Measurements from ENCODE around the gene EPHA3. TPM values are rescaled to one million over a fixed set of nuclear protein-coding genes. Genes with fewer than 3 reads are reported as not detected.

EPHA3 gene
- total RNA-seq, 1 experiment from 2014 or later = not detected

- no peaks in the 10 kb centered on the region for H3K9me3 Mint-ChIP-seq (ENCODE audit: unreplicated experiment)
- ChIA-PET CTCF (no interaction called here), POLR2A (no interaction called here)
- no peak overlapping the region for H3K4me3 Mint-ChIP-seq (ENCODE audit: unreplicated experiment)
- no peaks in the 10 kb centered on the region for H3K4me1 Mint-ChIP-seq (ENCODE audit: low read depth, unreplicated experiment)
- Histone ChIP-seq H3K36me3 (ENCODE audit: control insufficient read depth, insufficient read depth, low read length) (no peaks in the 10 kb centered on the region), H3K4me3 (ENCODE audit: low read depth, low read length) (no peak overlapping the region), H3K9me3 (no peaks in the 10 kb centered on the region), H3K4me1 (no peaks in the 10 kb centered on the region), H3K27me3 (replicated peaks; ENCODE audit: control insufficient read depth, insufficient read depth, low read length) (no peaks in the 10 kb centered on the region)
- intact Hi-C loops (cut with micrococcal nuclease; ENCODE audit: unreplicated experiment) = no loop called here
- no TSS peak for BruUV-seq (replicated peaks)
- no peak for DNase-seq
- no peak overlapping the region for H3K27ac Mint-ChIP-seq (ENCODE audit: unreplicated experiment)
- TF ChIP-seq, protein P1, sequence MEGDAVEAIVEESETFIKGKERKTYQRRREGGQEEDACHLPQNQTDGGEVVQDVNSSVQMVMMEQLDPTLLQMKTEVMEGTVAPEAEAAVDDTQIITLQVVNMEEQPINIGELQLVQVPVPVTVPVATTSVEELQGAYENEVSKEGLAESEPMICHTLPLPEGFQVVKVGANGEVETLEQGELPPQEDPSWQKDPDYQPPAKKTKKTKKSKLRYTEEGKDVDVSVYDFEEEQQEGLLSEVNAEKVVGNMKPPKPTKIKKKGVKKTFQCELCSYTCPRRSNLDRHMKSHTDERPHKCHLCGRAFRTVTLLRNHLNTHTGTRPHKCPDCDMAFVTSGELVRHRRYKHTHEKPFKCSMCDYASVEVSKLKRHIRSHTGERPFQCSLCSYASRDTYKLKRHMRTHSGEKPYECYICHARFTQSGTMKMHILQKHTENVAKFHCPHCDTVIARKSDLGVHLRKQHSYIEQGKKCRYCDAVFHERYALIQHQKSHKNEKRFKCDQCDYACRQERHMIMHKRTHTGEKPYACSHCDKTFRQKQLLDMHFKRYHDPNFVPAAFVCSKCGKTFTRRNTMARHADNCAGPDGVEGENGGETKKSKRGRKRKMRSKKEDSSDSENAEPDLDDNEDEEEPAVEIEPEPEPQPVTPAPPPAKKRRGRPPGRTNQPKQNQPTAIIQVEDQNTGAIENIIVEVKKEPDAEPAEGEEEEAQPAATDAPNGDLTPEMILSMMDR (IDR thresholded peaks at IDR 0.05; ENCODE audit: insufficient read depth in 1 of 2, low read depth in 1 of 2, low read length in 1 of 2, severe bottlenecking in 1 of 2, unreplicated experiment in 1 of 2) = no peak
- no peaks in the 10 kb centered on the region for H3K36me3 Mint-ChIP-seq (ENCODE audit: insufficient read depth, unreplicated experiment)
- no peaks in the 10 kb centered on the region for H3K27me3 Mint-ChIP-seq (ENCODE audit: insufficient read depth, unreplicated experiment)
Observed at GRCh38 chr3:89154416-89154815, 47.0 kb downstream of the EPHA3 start.

DNA sequence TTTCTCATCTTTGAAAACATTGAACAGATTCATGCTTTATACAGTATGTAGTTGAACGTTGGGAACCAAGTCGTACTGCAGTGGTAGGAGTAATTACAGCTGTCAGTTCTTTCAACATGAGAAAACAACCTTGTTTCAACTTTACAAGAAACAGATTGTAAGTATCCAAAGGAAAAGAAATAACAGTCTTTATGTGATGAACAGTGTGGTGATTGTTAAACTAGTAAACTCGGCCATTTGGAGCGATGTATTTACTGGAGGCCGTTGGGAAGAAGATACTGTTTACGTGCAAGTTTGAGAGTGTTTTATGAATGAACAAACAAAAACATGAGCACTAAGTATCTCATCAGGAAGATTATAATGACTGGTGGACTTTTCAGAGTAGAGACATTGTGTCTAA is 48.4 kb downstream of the EPHA3 start:
- no TSS peak for BruUV-seq (replicated peaks)
- no peak for DNase-seq
- Histone ChIP-seq H3K4me1 (no peaks in the 10 kb centered on the region), H3K36me3 (ENCODE audit: control insufficient read depth, insufficient read depth, low read length) (no peaks in the 10 kb centered on the region), H3K4me3 (ENCODE audit: low read depth, low read length) (no peak overlapping the region), H3K9me3 (no peaks in the 10 kb centered on the region), H3K27me3 (replicated peaks; ENCODE audit: control insufficient read depth, insufficient read depth, low read length) (no peaks in the 10 kb centered on the region)
- Mint-ChIP-seq H3K27me3 (ENCODE audit: insufficient read depth, unreplicated experiment) (no peaks in the 10 kb centered on the region), H3K36me3 (ENCODE audit: insufficient read depth, unreplicated experiment) (no peaks in the 10 kb centered on the region), H3K4me1 (ENCODE audit: low read depth, unreplicated experiment) (no peaks in the 10 kb centered on the region), H3K27ac (ENCODE audit: unreplicated experiment) (no peak overlapping the region), H3K9me3 (ENCODE audit: unreplicated experiment) (no peaks in the 10 kb centered on the region), H3K4me3 (ENCODE audit: unreplicated experiment) (no peak overlapping the region)
- TF ChIP-seq, protein P1 (IDR thresholded peaks at IDR 0.05; ENCODE audit: insufficient read depth in 1 of 2, low read depth in 1 of 2, low read length in 1 of 2, severe bottlenecking in 1 of 2, unreplicated experiment in 1 of 2) = no peak
- CTCF ChIA-PET = no interaction called here
- intact Hi-C loops (cut with micrococcal nuclease; ENCODE audit: unreplicated experiment) = no loop called here
- POLR2A ChIA-PET = no interaction called here

DNA sequence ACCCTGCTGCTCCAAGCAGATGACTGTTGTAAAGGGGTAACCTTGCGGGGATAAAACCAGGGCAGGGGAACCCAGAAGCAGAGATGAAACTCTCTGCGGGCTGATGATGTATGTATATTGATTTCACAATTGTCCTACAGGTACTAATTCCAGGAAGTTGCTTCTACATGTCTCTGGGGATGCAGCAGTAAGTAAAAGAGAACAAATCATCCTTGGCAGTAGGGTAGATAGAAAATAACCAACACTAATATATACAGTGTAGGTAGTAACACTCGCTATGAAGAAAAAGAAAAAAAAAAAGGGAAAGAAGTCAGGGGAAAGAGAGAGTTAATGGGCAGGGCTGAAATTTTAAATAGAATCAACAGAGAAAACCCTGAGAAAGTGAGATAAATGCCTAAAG is 50.2 kb downstream of the EPHA3 start:
- H3K4me3 Mint-ChIP-seq (ENCODE audit: unreplicated experiment) = no peak overlapping the region
- no peaks in the 10 kb centered on the region for H3K27me3 Mint-ChIP-seq (ENCODE audit: insufficient read depth, unreplicated experiment)
- POLR2A ChIA-PET = no interaction called here
- H3K27ac Mint-ChIP-seq (ENCODE audit: unreplicated experiment) = no peak overlapping the region
- Histone ChIP-seq H3K36me3 (ENCODE audit: control insufficient read depth, insufficient read depth, low read length) (no peaks in the 10 kb centered on the region), H3K9me3 (no peaks in the 10 kb centered on the region), H3K4me3 (ENCODE audit: low read depth, low read length) (no peak overlapping the region), H3K27me3 (replicated peaks; ENCODE audit: control insufficient read depth, insufficient read depth, low read length) (no peaks in the 10 kb centered on the region), H3K4me1 (no peaks in the 10 kb centered on the region)
- BruUV-seq (replicated peaks) = no TSS peak
- CTCF ChIA-PET = no interaction called here
- H3K9me3 Mint-ChIP-seq (ENCODE audit: unreplicated experiment) = no peaks in the 10 kb centered on the region
- intact Hi-C loops (cut with micrococcal nuclease; ENCODE audit: unreplicated experiment) = no loop called here
- no peaks in the 10 kb centered on the region for H3K36me3 Mint-ChIP-seq (ENCODE audit: insufficient read depth, unreplicated experiment)
- no peak for DNase-seq
- TF ChIP-seq, protein P1 (IDR thresholded peaks at IDR 0.05; ENCODE audit: insufficient read depth in 1 of 2, low read depth in 1 of 2, low read length in 1 of 2, severe bottlenecking in 1 of 2, unreplicated experiment in 1 of 2) = no peak
- H3K4me1 Mint-ChIP-seq (ENCODE audit: low read depth, unreplicated experiment) = no peaks in the 10 kb centered on the region
